Stimulated activated CD8-positive, alpha-beta memory T cell treated with anti-CD3 and anti-CD28 coated beads, Interleukin-15, amount 100 ng/mL, for 4 hours (primary cell): Measurements from ENCODE around the gene RNF166.

Experiments used
- DNase-seq, 2 donors: peaks; one replicate each; pipeline ENCODE4 v3.0.0-alpha.2; 2020; ENCODE audit warnings: low read depth in 2 of 2

RNF166 gene

DNA sequence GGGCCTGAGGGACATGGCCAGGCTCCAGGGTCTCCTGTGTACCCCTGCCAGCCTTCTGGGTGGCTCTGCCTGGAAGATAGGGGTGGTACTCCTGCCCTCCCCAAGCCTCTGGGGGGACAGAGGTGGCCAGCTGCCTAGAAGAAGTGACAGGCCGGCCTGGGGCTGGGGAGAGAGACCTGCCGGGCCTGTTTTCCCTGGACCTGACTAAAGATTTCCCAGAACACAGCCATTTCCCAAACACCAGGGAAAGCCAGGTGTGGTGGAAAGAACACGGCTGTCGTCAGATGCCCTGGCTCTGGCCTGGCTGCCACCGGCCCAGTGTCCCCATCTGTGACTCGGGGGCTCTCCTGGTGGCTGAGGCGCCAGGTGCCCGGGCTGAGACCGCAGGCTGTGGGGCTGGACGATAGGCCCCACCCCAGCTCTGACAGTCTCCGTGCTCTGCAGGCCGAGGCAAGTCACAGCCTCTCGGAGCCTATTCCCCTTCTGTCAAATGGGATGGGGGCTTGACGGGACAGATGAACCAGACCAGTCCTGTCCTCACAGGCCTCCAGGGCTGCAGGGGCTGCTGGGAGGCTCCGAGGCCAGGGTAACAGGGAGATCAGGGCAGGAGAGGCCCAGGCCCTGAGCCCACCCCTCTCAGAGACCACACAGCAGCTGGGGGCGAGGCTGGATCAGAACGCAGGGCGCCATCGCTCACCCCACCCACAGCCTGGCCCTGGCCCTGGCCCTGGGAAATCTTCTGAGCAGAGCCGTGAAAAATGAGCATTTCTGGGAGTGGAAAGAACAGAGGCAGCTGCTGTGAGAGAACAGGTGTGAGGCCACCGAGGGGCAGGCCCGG, 33.1 kb upstream of the RNF166 start:
- DNase-seq: no peak

- no peak for DNase-seq
These were observed 32.2 kb upstream of the RNF166 start for GRCh38 chr16:88738151-88739084.

GRCh38 chr16:88737298-88738150, 31.3 kb upstream of the RNF166 start:
- peak in 1 of 2 donors; percentile 57 for DNase-seq

GRCh38 chr16:88736496-88736895, 30.3 kb upstream of the RNF166 start:
- DNase-seq: no peak

DNA sequence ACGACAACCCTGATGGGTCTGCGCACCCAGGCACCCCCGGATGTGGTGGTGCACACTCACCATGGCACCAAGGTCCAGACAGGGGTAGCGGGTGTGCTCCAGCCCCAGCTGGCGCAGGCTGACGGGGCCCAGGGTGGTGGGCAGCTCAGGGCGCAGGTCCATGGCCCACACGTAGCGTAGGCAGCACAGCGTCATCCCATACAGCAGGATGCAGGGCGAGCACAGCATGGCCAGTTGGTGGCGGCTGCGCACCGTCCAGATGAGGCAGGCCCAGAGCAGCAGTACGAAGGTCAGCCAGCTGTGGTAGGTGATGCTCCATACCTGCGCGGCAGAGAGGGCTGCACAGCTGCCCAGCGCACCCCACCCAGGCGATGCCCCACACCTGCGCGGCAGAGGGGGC, 29.9 kb upstream of the RNF166 start:
- DNase-seq: no peak

GRCh38 chr16:88735616-88736015, 29.4 kb upstream of the RNF166 start:
- DNase-seq: no peak

DNA sequence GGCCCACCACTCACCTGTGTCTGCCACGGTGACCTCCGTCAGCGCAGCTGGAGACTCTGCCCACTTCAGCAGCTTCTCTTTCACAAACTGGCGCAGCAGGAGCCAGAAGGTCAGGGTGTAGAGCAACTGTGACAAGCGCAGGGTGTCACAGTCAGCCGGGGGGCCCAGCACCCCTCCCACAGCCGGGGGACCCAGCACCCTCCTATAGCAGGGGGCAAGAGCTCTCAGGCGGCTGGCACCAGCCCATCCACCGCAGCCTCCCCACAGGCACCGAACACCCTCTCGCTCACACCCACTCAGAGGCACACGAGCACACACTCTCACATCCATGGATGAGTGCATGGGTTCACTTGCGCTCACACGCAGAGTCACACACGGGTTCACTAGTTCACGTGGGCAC, 28.9 kb upstream of the RNF166 start:
- no peak for DNase-seq

DNA sequence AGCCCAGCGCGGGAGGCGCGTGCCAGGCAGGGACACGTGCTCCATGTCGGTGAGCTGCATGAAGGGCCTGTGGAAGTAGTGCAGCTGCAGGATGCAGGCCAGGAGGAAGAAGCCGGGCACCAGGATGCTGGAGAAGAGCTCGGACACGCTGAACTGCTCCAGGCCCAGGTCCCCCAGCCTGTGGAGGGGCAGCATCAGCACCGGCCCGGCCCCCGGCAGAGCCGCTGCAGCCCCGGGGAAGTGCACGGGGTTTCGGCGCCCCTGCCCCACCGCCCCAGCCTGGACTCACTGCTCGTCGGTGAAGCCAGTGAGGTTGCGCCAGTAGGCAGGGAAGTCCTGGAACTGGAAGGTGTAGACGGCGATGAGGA, 28.1 kb upstream of the RNF166 start:
- no peak for DNase-seq

DNA sequence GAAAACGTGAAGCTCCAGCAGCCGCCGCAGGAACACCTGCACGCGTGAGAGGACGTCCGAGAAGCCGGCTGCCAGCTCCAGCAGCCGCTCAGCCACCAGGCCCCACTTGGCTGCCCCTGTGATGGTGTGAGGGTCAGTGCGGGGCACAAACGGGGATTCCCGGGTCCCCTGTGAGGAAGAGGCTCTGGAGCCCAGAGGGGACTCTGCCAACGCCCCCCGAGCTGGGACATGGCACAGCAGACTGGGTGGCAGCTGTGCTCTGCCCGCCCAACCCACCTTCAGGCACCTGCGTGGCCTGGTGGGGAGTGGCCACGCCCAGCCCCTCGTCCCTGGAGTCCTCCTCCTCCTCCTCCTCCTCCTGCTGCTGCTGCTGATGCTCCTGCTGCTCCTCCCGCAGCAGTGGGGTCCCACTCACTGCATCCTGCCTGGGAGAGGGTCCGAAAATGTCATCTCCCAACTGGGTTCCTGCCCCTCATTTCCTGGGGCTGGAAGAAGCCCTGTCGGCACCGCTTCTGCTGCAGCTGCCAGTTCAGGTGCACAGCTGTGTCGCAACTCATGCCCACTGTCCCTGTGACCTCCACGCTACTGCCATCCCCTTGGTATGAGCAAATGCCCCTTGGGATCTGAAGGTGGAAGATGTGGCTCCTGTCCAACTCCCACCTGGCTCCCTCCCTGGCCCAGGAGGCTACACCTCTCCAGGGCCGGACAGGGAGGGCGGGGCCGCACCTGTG, 27.6 kb upstream of the RNF166 start:
- DNase-seq: no peak

GRCh38 chr16:88732961-88733294, 26.7 kb upstream of the RNF166 start:
- no peak for DNase-seq

GRCh38 chr16:88732172-88732960, 26.2 kb upstream of the RNF166 start:
- no peak for DNase-seq

GRCh38 chr16:88731699-88732098, 25.5 kb upstream of the RNF166 start:
- no peak for DNase-seq

- DNase-seq: no peak
These were observed 24.7 kb upstream of the RNF166 start for GRCh38 chr16:88730632-88731607.

DNA sequence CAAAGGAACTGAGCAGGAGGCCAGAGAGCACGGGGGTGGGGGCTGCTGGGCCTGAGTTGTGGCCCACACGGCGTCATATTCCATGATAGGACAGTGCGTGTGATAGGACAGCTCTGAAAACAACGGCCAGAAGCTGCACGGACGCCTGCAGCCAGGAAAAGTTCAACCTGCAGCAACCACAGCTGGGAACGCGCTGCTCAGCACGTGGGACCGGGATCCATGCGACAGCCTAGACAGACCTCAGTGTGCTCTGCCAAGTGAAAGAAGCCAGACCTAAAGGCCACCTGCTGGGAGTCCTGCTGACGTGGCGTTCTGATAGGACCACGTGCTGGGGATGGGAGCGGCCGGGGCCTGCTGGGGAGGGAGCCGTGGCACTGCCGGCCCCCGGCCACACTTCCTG, 21.7 kb upstream of the RNF166 start:
- DNase-seq: no peak

- no peak for DNase-seq
These were observed 20.8 kb upstream of the RNF166 start for GRCh38 chr16:88726981-88727380.

- no peak for DNase-seq
These were observed 20.2 kb upstream of the RNF166 start for GRCh38 chr16:88726408-88726749.

DNA sequence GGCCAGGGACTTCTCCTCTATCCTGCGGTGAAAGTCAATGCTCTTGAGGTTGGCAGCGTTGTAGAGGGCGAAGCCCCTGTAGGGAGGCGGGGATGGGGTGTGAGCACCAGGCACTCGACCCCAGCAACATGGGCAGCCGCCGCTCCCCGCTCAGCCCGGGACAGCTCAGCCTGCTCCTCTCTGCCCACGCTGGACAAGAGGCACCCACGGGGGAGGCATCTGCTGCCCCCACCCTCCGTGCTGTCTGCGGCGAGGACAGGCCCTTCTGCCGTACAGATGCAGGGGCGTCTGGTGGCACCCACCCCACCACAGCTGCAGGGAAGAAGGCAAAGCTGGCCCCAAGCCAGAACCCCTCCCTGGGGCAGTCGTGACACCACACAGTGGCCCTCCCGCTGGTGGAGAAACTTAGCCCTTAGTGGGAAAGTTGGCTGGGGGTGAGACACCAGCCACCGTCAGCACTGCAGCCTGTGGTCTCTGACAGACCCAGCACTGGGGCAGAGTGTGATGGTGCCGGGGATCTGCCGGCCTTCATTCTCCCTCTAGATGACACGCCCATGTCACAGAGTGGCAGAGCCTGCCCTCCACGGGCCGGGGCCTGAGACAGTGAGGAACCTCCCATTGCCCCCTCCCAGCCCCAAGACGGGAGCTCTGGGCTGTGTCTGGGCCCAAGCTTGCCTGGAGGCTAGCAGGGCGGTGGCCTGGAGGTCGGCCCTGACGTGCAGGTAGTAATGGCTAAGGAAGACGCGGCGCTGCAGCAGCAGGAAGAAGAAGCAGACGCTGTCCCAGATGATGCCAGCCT, 19.6 kb upstream of the RNF166 start:
- no peak for DNase-seq

- DNase-seq: no peak
These were observed 18.8 kb upstream of the RNF166 start for GRCh38 chr16:88724855-88725555.
